ENCODE results near the gene HES1.

- no peak for TF ChIP-seq CTCF (IDR thresholded peaks at IDR 0.05)
- TF ChIP-seq POLR2A (IDR thresholded peaks at IDR 0.05): no peak
Measured at GRCh38 chr3:194097141-194097882, 38.6 kb upstream of the HES1 start.

All from tibial nerve (tissue), 3 donors.